Activated CD8-positive, alpha-beta T cell treated with anti-CD3 and anti-CD28 coated beads, Interleukin-2, amount 10 ng/mL, durations not matched to agents 7 days and 5 days (primary cell): ENCODE data around the gene GPR35. TPM values are rescaled to one million over a fixed set of nuclear protein-coding genes. Genes with fewer than 3 reads are reported as not detected.
A peak's percentile ranks its signal among the peaks of the same experiment; 100 is the strongest.

ENCODE experiments used
- ATAC-seq: fragments of 150-1000 bp; cut with Tn5 transposase; one replicate; pipeline ENCODE4 v1.10.0; 2021; ENCODE audit warnings: moderate library complexity
- CTCF ChIA-PET: fragments of 350-600 bp; sonication (Branson Sonifier 250); formaldehyde crosslinking; loops from one replicate; lab custom pipeline; 2021; ENCODE audit warnings: antibody characterized with exemption; lab: Charles Lee
- POLR2A ChIA-PET: fragments of 350-600 bp; sonication (Branson Sonifier 250); formaldehyde crosslinking; loops from one replicate; lab custom pipeline; 2021; ENCODE audit warnings: antibody characterized with exemption; lab: Charles Lee
- DNase-seq: peaks from one replicate; pipeline ENCODE4 v3.0.0-alpha.2; 2020
- H3K27ac Mint-ChIP-seq: one replicate; pipeline ENCODE4 v1.8.0; 2021; ENCODE audit warnings: mild to moderate bottlenecking, mixed read lengths
- H3K27me3 Mint-ChIP-seq: one replicate; pipeline ENCODE4 v1.8.0; 2021; ENCODE audit warnings: low read depth, mixed read lengths
- H3K36me3 Mint-ChIP-seq: one replicate; pipeline ENCODE4 v1.8.0; 2021; ENCODE audit warnings: low read depth, mixed read lengths
- H3K4me1 Mint-ChIP-seq: one replicate; pipeline ENCODE4 v1.8.0; 2021; ENCODE audit warnings: low read depth, mixed read lengths
- H3K4me3 Mint-ChIP-seq: one replicate; pipeline ENCODE4 v1.8.0; 2021; ENCODE audit warnings: mild to moderate bottlenecking, mixed read lengths
- H3K9me3 Mint-ChIP-seq: one replicate; pipeline ENCODE4 v1.8.0; 2022; ENCODE audit warnings: mixed read lengths; ENCODE audit not compliant: insufficient read depth
- total RNA-seq, 2 experiments: library from RNA; stranded (reverse); gene quantifications; one replicate each; pipeline ENCODE4 v1.2.3, GENCODE V29; 2021

GPR35 gene
- total RNA-seq, 2 experiments from 2014 or later, result 21.6 to 23.8 TPM

DNA sequence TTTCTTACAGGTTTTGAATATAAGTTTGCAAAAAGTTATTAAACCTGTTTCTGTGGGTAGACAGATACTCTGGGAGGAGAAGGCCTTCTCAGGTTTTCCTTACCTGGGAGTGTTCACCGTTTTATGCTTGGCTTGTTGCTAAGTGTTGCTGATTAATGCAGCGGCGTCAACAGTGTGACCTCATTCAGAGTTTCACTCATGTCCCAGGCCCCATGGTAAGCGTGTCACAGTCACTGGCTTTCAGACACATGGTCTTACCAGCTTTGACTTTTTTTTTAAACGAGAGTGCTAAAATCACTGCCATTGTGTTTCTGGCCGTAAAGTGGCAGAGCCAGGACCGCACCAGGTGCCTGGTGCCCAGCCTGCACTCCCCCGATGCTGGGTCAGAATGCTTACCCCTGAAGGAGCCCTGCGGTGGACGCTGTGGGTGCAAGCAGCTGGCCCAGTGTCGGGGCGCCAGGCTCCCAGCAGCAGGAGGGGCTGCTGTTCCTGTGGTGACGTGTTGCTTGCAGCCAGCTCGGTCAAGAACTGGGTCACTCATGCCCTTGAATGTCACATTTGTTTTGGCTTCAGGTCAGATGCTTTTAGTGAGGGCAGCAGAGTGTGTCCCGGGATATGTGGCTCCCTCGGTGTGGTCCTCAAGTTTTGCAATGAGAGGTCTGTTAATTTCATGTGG lies 35.3 kb upstream of the GPR35 start:
- Mint-ChIP-seq H3K27me3 (no peaks in the 10 kb centered on the region), H3K9me3 (no peaks in the 10 kb centered on the region), H3K36me3 (peaks cover 18% of the 10 kb centered on the region), H3K4me1 (peaks cover 28% of the 10 kb centered on the region), H3K4me3 (no peak overlapping the region), H3K27ac (no peak overlapping the region)
- CTCF ChIA-PET, result interaction anchor here (4.1 to 8.8 kb wide), 3 partner anchors 22 to 75 kb away, joined by 15 to 119 read pairs (median 36); partner anchors contain the start of gene DUSP28
- POLR2A ChIA-PET, result no interaction called here
- ATAC-seq, result no peak
- no peak for DNase-seq

GRCh38 chr2:240590681-240591111 lies 34.6 kb upstream of the GPR35 start:
- no peak overlapping the region for H3K4me3 Mint-ChIP-seq
- ChIA-PET POLR2A (no interaction called here), CTCF (no interaction called here)
- peaks cover 25% of the 10 kb centered on the region for H3K4me1 Mint-ChIP-seq
- peaks cover 16% of the 10 kb centered on the region for H3K36me3 Mint-ChIP-seq
- no peak for ATAC-seq
- no peaks in the 10 kb centered on the region for H3K27me3 Mint-ChIP-seq
- DNase-seq, result no peak
- no peaks in the 10 kb centered on the region for H3K9me3 Mint-ChIP-seq
- H3K27ac Mint-ChIP-seq, result no peak overlapping the region

DNA sequence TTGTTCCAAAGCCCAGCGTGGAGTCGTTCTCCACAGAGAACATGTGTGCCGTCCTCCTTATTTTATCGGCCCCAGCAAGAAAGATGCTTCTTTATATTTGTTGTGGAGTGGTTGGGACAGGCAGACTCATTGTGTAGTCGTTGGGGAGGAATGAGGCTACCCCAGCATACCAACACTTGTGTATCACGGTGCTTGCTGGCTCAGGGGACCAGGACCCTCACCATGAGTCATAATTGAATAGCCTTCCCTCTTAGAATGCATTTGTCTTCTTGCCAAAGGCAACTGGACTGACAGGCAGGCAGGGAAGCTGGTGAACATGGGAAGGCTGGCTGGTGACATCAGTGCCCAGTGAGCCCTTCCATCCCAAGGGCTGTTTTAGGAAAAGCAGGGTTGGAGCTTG lies 34.1 kb upstream of the GPR35 start:
- Mint-ChIP-seq H3K4me3 (no peak overlapping the region), H3K27me3 (no peaks in the 10 kb centered on the region), H3K4me1 (peaks cover 23% of the 10 kb centered on the region), H3K36me3 (peaks cover 15% of the 10 kb centered on the region), H3K27ac (peak overlapping the region; percentile 71), H3K9me3 (no peaks in the 10 kb centered on the region)
- no peak for ATAC-seq
- ChIA-PET POLR2A (no interaction called here), CTCF (no interaction called here)
- DNase-seq, result no peak

GRCh38 chr2:240591784-240592183 lies 33.5 kb upstream of the GPR35 start:
- Mint-ChIP-seq H3K36me3 (peaks cover 15% of the 10 kb centered on the region), H3K27ac (peak overlapping the region; percentile 71), H3K4me3 (no peak overlapping the region), H3K9me3 (no peaks in the 10 kb centered on the region), H3K4me1 (peaks cover 23% of the 10 kb centered on the region), H3K27me3 (no peaks in the 10 kb centered on the region)
- CTCF ChIA-PET, result no interaction called here
- POLR2A ChIA-PET, result no interaction called here
- ATAC-seq, result no peak
- no peak for DNase-seq

GRCh38 chr2:240593026-240593702 lies 32.1 kb upstream of the GPR35 start:
- no peaks in the 10 kb centered on the region for H3K27me3 Mint-ChIP-seq
- ATAC-seq, result no peak
- no peaks in the 10 kb centered on the region for H3K9me3 Mint-ChIP-seq
- ChIA-PET POLR2A (no interaction called here), CTCF (interaction anchor here (0.8 kb wide), 1 partner anchor 27 kb away, joined by 3 read pairs; no protein-coding TSS in a partner anchor)
- peaks cover 15% of the 10 kb centered on the region for H3K4me1 Mint-ChIP-seq
- H3K27ac Mint-ChIP-seq, result no peak overlapping the region
- DNase-seq, result no peak
- H3K4me3 Mint-ChIP-seq, result no peak overlapping the region
- peaks cover 15% of the 10 kb centered on the region for H3K36me3 Mint-ChIP-seq

DNA sequence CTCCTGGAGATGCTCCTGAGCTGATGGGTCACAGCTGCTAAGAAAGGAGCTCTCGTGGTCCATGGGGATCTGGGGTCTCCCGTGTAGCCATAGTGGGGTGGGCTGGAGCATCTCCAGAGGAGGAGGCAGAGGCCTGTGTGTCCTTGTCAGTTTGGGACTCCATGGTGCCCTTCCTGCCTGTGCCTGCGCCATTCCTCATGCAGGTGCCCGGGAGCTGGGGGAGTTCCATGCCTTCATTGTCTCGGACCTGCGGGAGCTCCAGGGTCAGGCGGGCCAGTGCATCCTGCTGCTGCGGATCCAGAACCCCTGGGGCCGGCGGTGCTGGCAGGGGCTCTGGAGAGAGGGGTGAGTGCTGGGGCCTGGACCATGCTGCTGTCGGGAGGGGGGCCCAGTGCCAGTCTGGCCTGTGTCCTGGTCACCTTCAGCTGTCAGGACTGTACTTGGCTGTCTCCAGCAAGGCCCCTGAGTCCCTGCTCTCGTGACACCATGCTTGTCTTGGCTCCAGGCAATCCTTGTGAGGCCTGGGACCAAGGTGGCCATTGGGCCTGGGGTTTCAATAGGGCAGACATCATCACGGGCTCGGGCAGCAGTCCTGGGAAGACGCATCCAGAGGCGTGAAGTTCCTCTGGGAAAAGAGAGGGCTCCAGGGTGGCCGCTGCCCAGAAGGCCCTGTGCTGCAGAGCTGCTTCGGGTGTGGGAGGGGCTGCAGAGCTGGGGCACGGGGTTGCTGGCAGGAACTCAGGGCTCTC lies 31.4 kb upstream of the GPR35 start:
- DNase-seq, result no peak
- Mint-ChIP-seq H3K27me3 (no peaks in the 10 kb centered on the region), H3K36me3 (peaks cover 15% of the 10 kb centered on the region), H3K27ac (no peak overlapping the region), H3K9me3 (no peaks in the 10 kb centered on the region), H3K4me1 (peaks cover 8% of the 10 kb centered on the region), H3K4me3 (no peak overlapping the region)
- ChIA-PET CTCF (interaction anchor here (0.8 to 1.1 kb wide), 3 partner anchors 8 to 80 kb away, joined by 3 to 4 read pairs (median 3); partner anchors contain the start of gene CAPN10), POLR2A (interaction anchor here (0.6 to 0.9 kb wide), 2 partner anchors 8 to 10 kb away, joined by 3 read pairs; no protein-coding TSS in a partner anchor)
- ATAC-seq, result no peak

DNA sequence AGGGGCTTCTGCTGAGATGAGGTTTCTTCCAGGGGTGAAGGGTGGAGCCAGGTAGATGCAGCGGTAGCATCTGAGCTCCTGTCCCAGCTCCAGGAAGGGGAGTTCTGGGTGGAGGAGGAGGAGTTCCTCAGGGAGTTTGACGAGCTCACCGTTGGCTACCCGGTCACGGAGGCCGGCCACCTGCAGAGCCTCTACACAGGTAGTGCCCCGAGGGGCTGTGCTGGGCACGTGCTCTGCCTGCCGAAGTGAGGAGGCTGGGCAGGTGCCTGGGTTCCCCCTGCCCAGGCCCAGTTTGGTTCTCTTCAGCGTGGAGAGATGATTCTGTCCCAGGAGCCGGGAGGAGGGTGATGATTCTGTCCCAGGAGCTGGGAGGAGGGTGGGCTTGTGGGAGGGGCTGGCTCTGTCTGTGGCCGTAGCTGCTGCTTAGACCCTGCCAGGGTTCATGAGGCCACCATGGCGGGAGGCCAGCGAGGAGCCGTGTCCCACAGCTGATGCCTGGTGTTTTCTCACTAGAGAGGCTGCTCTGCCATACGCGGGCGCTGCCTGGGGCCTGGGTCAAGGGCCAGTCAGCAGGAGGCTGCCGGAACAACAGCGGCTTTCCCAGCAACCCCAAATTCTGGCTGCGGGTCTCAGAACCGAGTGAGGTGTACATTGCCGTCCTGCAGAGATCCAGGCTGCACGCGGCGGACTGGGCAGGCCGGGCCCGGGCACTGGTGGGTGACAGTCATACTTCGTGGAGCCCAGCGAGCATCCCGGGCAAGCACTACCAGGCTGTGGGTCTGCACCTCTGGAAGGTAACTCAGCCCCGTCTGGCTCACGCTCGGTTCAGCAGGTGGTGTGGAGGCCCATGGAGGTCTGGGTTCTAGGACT lies 30.5 kb upstream of the GPR35 start:
- no peak overlapping the region for H3K27ac Mint-ChIP-seq
- DNase-seq (no peak), ATAC-seq (no peak)
- CTCF ChIA-PET, result interaction anchor here (0.9 to 1.4 kb wide), 4 partner anchors 8 to 81 kb away, joined by 3 to 4 read pairs (median 4); partner anchors contain the start of gene CAPN10
- no peaks in the 10 kb centered on the region for H3K27me3 Mint-ChIP-seq
- POLR2A ChIA-PET, result interaction anchor here (0.6 to 0.9 kb wide), 2 partner anchors 9 to 10 kb away, joined by 3 read pairs; no protein-coding TSS in a partner anchor
- H3K36me3 Mint-ChIP-seq, result peaks cover 15% of the 10 kb centered on the region
- no peaks in the 10 kb centered on the region for H3K9me3 Mint-ChIP-seq
- H3K4me3 Mint-ChIP-seq, result no peak overlapping the region
- H3K4me1 Mint-ChIP-seq, result peaks cover 4% of the 10 kb centered on the region

DNA sequence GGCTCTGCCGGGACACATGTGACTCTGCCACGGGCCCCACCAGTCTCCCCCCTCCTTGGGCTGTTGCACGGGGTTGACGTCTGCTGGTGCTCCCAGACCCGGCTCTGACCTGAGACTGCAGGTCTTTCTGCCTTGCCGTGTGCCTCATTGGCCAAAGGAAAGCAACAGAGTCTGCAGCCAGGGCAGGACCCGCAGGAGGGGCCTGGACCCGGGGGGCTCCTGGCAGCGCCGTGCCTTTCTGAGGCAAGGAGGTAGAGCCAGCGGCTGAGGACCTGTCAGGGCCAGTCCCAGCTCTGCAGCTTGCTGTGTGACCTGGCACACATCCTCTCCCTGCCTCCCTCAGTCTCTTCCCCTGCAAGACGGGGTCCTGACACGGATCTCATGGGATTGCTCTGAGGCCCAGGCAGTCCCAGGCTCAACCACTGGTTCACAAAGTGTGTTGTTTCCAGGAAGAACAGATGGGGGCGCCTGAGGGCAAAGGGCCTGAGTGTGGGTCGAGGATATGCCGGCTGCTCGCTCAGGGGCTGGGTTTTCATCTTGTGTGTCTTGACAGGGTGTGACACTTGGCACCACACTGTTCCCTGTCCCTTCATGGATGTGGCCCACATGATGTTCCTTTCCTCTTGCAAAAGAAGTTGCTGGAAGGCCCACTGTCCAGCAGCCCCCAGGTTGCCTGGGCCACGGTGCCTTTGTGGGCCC lies 29.8 kb upstream of the GPR35 start:
- ATAC-seq (peak; percentile 67), DNase-seq (peak; percentile 72)
- Mint-ChIP-seq H3K9me3 (no peaks in the 10 kb centered on the region), H3K4me3 (no peak overlapping the region), H3K4me1 (peaks cover 4% of the 10 kb centered on the region), H3K36me3 (peaks cover 15% of the 10 kb centered on the region), H3K27ac (peak overlapping the region; percentile 49), H3K27me3 (no peaks in the 10 kb centered on the region)
- ChIA-PET CTCF (interaction anchor here (1.2 to 1.4 kb wide), 2 partner anchors 9 to 31 kb away, joined by 3 to 4 read pairs; no protein-coding TSS in a partner anchor), POLR2A (no interaction called here)

- Mint-ChIP-seq H3K27me3 (no peaks in the 10 kb centered on the region), H3K36me3 (peaks cover 15% of the 10 kb centered on the region), H3K4me1 (peaks cover 4% of the 10 kb centered on the region), H3K4me3 (no peak overlapping the region), H3K9me3 (no peaks in the 10 kb centered on the region), H3K27ac (peak overlapping the region; percentile 49)
- CTCF ChIA-PET, result interaction anchor here (1.2 to 1.4 kb wide), 2 partner anchors 9 to 30 kb away, joined by 3 to 4 read pairs; no protein-coding TSS in a partner anchor
- DNase-seq (no peak), ATAC-seq (no peak)
- POLR2A ChIA-PET, result no interaction called here
Observed at GRCh38 chr2:240596080-240596460, 29.2 kb upstream of the GPR35 start.

GRCh38 chr2:240596491-240596931 lies 28.8 kb upstream of the GPR35 start:
- ATAC-seq (no peak), DNase-seq (no peak)
- Mint-ChIP-seq H3K27ac (no peak overlapping the region), H3K4me3 (no peak overlapping the region), H3K4me1 (peaks cover 4% of the 10 kb centered on the region), H3K27me3 (no peaks in the 10 kb centered on the region), H3K36me3 (peaks cover 11% of the 10 kb centered on the region), H3K9me3 (no peaks in the 10 kb centered on the region)
- ChIA-PET POLR2A (interaction anchor here (1.2 kb wide), 1 partner anchor 16 kb away, joined by 3 read pairs; no protein-coding TSS in a partner anchor), CTCF (interaction anchor here (1.4 kb wide), 1 partner anchor 30 kb away, joined by 4 read pairs; no protein-coding TSS in a partner anchor)
